RWPE1 (cell line): ENCODE measurements around the gene DEAF1.

ENCODE experiments used
- CTCF ChIA-PET: fragments of 350-600 bp; sonication (Branson Sonifier 250); formaldehyde crosslinking; extraction: SDS; loops from one replicate; lab custom pipeline; 2021; lab: Yijun Ruan, JAX
- POLR2A ChIA-PET: fragments of 400-600 bp; formaldehyde crosslinking; extraction: SDS; loops from one replicate; lab custom pipeline; 2020; ENCODE audit warnings: antibody characterized with exemption; ENCODE audit not compliant: low non-redundant PET; lab: Yijun Ruan, JAX
- DNase-seq: peaks from one replicate; pipeline ENCODE4 v3.0.0; 2012; ENCODE audit warnings: low spot score
- H3K27ac ChIP-seq: fragments of 450-650 bp; 2 replicates; pipeline ENCODE4 v1.5.1; 2017
- CTCF ChIP-seq: fragments of 450-650 bp; conservative IDR thresholded peaks from 2 replicates; pipeline ENCODE4 v1.5.1; 2017; ENCODE audit warnings: low read depth, mild to moderate bottlenecking

DEAF1 gene

DNA sequence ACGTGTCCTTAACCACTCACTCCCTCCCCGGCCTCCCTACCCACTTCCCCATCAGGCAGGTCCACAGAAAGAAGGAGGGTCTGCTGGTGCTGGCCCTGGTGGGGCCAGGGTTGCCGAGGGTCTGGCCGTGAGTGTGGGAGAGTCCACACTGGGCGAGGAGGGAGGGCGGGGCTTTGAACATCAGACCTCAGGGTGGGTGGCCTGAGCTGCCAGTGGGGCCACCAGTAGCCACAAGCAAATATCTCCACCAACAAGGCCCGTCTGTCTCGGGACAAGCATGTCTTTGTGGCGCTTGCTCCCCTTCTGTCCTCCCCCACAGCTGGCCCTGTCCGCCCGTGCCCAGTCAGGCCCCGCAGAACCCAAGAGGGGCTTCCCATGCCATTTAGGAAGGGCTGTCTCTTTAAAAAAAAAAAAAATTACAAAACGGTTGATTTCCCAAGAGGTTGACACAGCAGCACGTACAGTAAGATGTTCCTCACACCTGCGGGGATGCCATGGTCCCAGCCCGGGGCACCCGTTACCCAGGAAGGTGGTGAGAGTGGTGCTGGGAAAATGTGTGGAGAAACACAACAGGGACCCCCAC is 34.6 kb upstream of the DEAF1 start:
- peak overlapping the region; percentile 94; the same call in 1 of the 2 replicates for H3K27ac ChIP-seq
- ChIA-PET CTCF (interaction anchor here (0.6 to 1.1 kb wide), 3 partner anchors 18 to 66 kb away, joined by 3 to 4 read pairs (median 3); partner anchors contain the start of gene TALDO1), POLR2A (interaction anchor here (2.5 kb wide), 1 partner anchor 33 kb away, joined by 14 read pairs; no protein-coding TSS in a partner anchor)
- TF ChIP-seq CTCF: no peak
- no peak for DNase-seq

DNA sequence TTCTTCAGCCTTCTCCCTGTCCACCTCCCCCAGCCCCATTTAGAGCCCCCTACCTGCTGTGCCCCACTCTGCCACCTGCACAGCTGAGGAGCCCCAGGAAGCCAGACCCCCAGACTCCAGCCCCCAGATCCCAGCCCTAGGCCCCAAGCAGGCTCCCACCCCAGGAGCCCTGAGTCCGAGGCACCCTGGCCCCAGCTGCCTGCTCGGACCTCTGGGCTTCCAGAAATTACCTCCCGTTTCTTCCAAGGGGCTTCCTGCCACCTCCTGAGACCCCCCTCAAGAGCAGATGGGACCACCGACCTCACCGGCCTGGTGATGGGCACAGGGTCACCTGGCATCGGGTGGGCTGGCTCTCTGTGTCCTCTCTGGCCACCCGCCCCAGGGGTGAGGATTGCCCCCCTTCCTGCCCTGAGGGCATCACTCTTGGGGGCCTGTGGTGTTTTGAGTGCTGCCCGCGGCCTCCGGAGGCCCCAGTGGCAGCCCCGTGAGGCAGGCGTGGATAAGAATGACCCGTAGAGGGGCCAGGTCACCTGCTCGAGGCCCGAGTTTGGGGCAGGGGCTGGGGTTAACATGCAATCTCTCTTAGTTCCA is 34.0 kb upstream of the DEAF1 start:
- POLR2A ChIA-PET: interaction anchor here (2.5 kb wide), 1 partner anchor 34 kb away, joined by 14 read pairs; no protein-coding TSS in a partner anchor
- CTCF ChIA-PET: interaction anchor here (0.6 to 1.1 kb wide), 7 partner anchors 8 to 175 kb away, joined by 3 to 6 read pairs (median 3); partner anchors contain the start of gene TALDO1

DNA sequence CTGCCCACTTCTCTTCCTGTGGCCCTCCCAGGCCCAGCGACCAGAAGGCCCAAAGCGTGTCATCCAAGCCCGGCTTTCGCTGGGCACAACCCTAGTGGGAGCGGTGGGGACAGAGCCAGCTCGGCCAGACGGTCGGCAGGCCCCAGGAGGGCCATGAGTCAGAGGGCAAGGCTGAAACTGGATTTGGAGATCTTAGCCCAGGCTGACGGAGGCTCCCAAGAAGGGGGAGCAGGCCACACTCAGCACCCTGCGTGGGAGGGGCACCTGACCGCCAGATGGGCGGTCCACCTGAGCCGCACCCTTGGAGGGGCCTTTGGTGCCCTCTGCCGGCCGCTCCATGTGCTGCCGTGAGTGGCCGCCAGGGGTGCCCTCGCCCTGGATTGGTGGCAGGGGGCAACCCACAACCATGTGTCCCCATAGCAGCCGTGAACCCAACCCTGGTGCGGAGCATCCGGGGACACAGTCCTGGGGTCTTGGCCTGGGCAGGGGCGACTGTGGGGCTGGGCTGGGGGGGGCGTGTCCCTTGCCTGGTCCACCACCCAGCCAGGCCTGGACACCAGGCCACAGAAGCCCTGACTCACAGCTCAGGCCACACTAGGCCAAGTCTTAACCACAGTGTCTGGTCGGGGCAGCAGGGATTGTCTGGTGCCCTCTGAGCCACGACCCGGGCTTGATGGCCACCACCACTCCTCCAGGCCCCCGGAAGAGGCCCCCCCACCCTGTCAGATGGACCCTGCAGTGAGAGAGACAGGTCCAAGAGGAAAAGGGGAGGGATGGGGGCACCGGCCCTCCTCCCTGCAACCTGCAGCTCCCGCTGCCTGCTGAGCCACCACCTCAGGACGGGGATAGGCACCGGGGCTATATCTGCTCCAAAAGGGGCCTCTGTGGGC is 33.1 kb upstream of the DEAF1 start:
- POLR2A ChIA-PET: interaction anchor here (0.6 to 2.5 kb wide), 3 partner anchors 21 to 35 kb away, joined by 4 to 14 read pairs (median 6); partner anchors contain the start of gene EPS8L2
- peak overlapping the region; percentile 94 for H3K27ac ChIP-seq
- peak; percentile 94 for TF ChIP-seq CTCF
- DNase-seq: peak; percentile 95
- CTCF ChIA-PET: interaction anchor here (0.6 to 2.5 kb wide), 12 partner anchors 9 to 208 kb away, joined by 3 to 10 read pairs (median 4); partner anchors contain the start of gene TALDO1

More for the DNA sequence above, 34.0 kb upstream of the DEAF1 start:
- TF ChIP-seq CTCF: no peak
- peak overlapping the region; percentile 94 for H3K27ac ChIP-seq
- DNase-seq: no peak

DNA sequence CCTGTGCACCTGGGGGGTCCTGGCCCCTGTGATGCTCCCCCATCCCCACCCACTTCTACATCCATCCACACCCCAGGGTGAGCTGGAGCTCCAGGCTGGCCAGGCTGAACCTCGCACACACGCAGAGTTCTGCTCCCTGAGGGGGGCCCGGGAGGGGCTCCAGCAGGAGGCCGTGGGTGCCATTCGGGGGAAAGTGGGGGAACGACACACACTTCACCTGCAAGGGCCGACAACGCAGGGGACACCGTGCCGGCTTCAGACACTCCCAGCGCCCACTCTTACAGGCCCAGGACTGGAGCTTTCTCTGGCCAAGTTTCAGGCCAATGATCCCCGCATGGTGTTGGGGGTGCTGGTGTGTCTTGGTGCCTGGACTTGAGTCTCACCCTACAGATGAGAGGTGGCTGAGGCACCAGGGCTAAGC is 32.3 kb upstream of the DEAF1 start:
- TF ChIP-seq CTCF: no peak
- no peak for DNase-seq
- ChIA-PET CTCF (interaction anchor here (0.6 to 2.5 kb wide), 6 partner anchors 17 to 207 kb away, joined by 3 to 10 read pairs (median 6); partner anchors contain the start of gene TALDO1), POLR2A (interaction anchor here (0.6 to 2.5 kb wide), 3 partner anchors 21 to 36 kb away, joined by 4 to 14 read pairs (median 6); partner anchors contain the start of gene EPS8L2)
- peak overlapping the region; percentile 94 for H3K27ac ChIP-seq

DNA sequence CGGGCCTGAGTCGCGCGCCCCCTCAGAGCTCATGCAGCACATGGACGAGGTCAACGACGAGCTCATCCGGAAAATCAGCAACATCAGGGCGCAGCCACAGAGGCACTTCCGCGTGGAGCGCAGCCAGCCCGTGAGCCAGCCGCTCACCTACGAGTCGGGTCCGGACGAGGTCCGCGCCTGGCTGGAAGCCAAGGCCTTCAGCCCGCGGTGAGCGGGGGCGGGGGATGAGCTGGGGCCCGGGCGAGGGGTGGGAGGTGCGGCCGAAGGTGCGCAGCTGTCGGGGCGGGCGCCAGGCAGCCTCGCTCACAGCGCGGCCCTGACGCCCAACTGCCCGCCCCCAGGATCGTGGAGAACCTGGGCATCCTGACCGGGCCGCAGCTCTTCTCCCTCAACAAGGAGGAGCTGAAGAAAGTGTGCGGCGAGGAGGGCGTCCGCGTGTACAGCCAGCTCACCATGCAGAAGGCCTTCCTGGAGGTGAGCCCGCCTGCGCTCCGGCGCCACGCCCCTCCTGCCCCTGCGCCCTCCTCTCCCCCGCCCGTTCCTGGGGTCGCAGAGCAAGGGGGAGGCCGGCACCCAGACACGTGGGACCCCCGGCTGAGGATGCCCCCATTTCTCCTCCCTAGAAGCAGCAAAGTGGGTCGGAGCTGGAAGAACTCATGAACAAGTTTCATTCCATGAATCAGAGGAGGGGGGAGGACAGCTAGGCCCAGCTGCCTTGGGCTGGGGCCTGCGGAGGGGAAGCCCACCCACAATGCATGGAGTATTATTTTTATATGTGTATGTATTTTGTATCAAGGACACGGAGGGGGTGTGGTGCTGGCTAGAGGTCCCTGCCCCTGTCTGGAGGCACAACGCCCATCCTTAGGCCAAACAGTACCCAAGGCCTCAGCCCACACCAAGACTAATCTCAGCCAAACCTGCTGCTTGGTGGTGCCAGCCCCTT is 31.5 kb upstream of the DEAF1 start:
- POLR2A ChIA-PET: interaction anchor here (0.6 to 2.5 kb wide), 2 partner anchors 36 to 44 kb away, joined by 3 to 14 read pairs; no protein-coding TSS in a partner anchor

More for the DNA sequence above, 31.5 kb upstream of the DEAF1 start:
- DNase-seq: peak; percentile 80
- H3K27ac ChIP-seq: peak overlapping the region; percentile 94
- no peak for TF ChIP-seq CTCF
- CTCF ChIA-PET: interaction anchor here (1.5 to 2.5 kb wide), 2 partner anchors 20 to 36 kb away, joined by 8 to 10 read pairs; partner anchors contain the start of gene TALDO1
